WI38 (cell line): ENCODE results near the gene EFNA5.

Experiments
- H3K4me3 ChIP-seq: 2 replicates; pipeline ENCODE4 v1.5.1; 2011; ENCODE audit warnings: low read depth, mild to moderate bottlenecking, control low read depth, low read length
- CTCF ChIP-seq: IDR thresholded peaks from 2 replicates; pipeline ENCODE4 v1.5.1; 2012; ENCODE audit warnings: low read depth, mild to moderate bottlenecking, control low read depth, low read length

Gene EFNA5

DNA sequence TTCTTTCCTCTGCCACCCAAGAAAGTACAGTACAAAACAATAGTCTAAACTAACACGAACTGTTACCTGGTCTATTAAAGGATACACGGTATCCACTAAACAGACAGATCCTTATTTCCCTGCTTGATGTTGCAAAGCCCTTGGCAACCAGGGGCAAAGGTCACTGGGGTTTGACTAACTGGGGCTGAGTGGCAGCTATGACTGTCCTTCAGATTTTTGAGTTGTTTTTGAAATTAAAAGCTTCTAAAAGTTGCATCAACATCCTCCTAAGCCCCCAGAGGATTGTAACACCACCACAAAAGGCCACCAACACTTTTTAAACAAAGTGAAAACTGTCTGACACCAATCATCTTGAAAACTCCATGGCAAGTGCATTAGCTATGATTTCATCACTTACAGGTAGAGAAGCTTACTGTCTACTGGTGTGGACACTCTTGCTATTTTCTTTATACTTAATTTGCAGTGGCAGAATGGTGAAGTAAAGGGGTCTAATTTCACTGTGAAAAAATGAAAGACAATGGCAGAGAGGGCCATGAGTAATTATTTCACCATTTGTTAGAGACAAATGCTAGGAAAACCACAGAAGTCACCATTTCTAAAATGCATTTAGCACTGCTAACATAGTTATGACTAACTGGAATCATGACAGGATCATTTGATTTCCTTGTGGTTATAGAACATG lies 292.4 kb downstream of the EFNA5 start:
- TF ChIP-seq CTCF, result no peak
- H3K4me3 ChIP-seq, result no peak overlapping the region

DNA sequence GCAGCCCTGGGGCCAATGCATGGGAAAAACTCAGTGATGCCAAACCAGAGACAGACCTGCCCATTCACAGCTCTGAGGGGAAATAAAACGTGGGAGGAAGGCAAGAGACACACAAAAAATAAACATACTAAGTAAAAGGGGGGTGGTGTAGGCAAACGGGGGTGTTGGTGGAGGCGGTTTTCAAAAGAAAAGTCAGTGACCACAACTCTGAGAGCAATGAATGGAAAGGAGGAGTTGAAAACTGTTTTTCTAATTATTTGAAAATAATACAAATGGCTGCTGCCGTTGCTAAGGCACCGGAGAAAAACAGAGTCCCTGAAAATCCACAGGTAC lies 293.5 kb downstream of the EFNA5 start:
- no peak for TF ChIP-seq CTCF
- no peak overlapping the region for H3K4me3 ChIP-seq

GRCh38 chr5:107376546-107377276 lies 294.0 kb downstream of the EFNA5 start:
- no peak overlapping the region for H3K4me3 ChIP-seq
- no peak for TF ChIP-seq CTCF

- no peak for TF ChIP-seq CTCF
- H3K4me3 ChIP-seq, result no peak overlapping the region
These were observed 297.0 kb downstream of the EFNA5 start for GRCh38 chr5:107373549-107374263.

GRCh38 chr5:107372723-107373450 lies 297.9 kb downstream of the EFNA5 start:
- TF ChIP-seq CTCF, result no peak
- no peak overlapping the region for H3K4me3 ChIP-seq

DNA sequence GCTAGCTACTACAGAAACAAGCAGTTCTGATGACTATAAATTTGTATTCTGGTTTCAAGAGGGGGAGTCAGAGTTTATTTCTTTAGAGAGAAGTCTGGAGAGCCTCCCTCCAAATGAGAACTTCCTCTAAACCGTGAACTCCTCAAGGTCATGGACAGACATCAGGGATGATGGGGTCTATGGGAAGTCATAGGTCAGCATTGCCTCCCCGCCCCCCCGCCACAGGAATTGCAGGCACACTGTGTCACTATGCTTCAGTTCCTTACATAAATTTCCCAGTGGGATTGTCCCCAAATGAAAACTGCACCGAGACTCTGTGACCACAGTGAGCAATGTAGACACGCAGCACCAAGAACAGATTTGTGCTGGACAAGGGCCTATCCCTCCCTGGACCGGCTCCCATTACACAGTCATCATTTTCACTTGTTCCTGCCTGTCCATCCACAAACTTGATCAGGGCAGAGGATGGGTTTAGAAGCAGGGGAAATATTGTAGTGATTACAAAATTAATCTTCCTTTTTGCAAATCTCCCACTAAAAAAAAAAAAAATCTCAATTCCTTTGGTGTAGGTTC lies 300.3 kb downstream of the EFNA5 start:
- no peak for TF ChIP-seq CTCF
- no peak overlapping the region for H3K4me3 ChIP-seq
